Activated CD8-positive, alpha-beta memory T cell treated with anti-CD3 and anti-CD28 coated beads, Interleukin-2, amount 50 U/mL, for 1 hour (primary cell): ENCODE data around the gene ATPAF2.
"Not testable (repeated sequence)": the region's sequence is repeated elsewhere in the genome, so short reads cannot be mapped to it uniquely, and the experiment has no call there.

Experiments used
- DNase-seq: peaks from one replicate; pipeline ENCODE4 v3.0.0-alpha.2; 2020; ENCODE audit errors: extremely low read depth

The ATPAF2 gene

DNA sequence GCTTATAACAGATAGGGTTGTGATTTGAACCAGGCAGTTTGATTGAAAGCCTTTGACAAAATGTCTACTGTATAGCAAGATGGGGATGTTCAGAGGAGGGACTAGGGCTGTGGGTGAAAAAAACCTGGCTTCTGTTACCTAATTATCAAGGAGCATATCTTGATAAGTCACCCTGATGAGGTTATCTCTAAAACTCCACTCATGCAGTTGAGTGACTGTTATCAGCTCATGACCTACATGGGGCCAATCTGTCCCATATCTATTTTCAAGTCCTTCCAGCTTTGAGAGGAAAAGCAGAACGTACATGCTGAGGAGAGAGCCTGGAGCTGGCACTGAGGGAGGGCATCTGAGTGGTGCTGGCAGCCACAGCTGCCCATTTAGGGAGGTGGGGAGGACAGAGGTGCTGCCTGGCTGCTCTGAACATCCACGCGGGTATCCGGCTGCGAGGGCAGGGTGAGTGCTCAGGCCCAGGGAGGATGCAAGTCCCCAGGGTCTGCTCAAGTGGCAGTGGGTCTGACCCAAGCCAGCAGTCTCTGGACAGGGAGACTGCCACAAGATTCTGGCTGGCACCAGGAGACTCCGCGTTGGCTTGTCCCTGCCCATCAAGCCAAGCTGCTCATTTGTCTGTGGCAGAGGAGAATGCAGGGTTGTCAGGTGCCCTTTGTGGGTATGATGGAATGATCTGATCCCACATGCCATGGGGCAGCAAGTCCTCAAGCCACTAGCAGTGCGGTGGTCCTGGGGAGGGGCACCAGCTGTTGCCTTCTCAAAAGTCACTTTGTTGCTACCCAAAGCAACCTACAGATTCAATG lies 29.2 kb downstream of the ATPAF2 start:
- no peak for DNase-seq

DNA sequence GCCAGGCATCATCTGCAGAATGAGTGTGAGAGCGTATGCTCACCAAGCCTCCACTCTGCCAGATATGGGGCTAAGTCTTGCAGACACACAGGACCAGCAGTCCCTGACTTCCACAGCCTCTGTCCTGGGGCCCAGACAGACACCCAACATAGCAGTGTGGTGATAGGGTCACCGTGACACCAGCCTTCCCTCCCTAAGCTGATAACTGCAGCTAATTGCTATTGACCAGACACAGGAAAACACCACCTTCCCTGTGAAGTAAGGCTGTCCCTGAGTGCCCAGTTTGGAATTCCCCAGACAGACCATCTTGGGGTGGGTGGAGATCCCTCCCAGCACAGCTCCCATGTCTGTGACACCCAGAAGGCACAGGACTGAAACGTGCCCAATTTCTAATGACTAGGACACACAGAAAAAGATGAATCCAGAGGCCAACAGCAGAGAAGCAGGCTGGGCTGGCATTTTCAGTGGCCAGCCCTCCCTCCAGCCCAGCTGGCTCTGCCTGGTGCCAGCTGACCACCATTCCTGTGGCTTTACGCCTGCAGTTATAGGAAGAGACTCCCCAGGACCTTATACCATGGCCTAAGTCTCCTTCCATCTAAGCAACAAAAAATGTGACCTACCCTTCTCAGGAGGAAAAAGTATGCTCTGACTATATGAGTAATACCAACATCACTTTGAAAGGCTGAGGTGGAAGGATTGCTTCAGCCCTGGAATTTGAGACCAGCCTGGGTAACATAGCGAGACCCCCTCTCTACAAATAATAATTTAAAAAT lies 30.3 kb downstream of the ATPAF2 start:
- DNase-seq: no peak

DNA sequence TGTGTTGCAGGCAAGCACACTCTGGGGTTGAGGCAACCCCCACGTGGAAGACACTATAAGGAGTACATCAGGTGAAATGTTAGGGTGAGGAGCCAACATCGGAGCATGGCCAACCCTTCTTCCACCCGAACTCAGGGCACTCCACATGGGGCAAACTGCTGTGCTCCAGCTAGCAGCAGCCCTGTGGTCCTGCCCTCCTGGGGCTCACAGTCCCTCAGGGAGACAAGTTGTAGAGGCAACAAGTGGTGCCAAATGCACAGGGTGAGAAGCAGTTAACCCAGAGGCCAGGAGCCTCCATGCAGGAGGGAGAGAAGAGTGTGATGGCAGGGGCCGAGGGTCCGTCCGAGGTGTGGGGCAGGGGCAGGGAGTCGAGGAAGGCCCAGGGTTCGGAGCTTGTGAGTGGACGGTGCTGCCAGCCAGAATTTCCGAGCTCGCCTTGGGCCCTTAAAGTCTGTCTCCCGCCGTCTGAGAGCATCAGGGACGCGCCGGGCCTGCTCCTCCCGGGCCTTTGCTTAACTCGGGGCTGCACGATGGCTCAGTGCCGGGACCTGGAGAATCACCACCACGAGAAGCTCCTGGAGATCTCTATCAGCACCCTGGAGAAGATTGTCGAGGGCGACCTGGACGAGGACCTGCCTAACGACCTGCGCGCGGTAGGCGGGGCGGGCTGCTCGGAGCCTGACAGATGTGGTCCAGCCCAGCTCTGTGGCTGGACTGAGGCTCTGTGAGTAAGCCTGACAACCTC lies 32.3 kb downstream of the ATPAF2 start:
- DNase-seq: no peak

DNA sequence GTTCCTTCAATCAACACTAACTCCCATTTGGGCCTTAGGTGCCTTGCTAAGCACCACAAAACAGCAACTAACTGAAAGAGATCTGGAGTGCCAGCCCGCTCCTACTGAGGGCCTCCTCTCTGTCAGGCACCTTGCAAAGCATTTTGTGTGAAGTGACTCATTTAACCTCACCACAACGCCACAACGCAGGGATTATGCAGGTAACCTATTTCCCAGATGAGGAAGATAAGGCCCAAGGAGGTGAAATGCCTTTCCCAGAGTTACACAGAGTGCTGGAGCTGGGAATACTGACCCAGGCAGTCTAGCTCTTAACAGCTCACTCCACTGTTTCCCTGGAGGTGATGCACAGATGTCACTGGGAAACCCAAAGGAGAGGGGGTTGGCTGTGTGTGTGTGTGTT lies 33.5 kb downstream of the ATPAF2 start:
- DNase-seq: no peak

DNA sequence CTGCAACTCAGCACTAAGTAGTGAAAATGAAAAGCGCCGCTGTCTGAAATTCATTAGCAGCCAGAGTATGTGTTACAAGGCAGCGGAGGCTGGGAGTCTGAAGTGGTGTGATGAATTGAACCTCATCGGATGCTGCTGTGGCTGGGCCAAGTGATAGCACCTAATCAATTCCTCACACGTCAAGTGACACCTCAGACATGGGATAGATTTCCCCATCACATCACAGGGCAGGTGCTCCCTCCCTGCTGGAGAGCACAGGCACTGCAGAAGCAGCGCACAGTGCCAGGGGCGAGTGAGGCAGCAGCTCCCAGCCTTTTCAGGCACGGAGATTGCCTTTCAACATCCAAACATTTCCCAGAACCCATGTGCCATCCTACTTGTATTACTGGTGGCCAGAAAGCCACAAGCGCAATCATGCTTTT lies 34.1 kb downstream of the ATPAF2 start:
- DNase-seq: no peak

DNA sequence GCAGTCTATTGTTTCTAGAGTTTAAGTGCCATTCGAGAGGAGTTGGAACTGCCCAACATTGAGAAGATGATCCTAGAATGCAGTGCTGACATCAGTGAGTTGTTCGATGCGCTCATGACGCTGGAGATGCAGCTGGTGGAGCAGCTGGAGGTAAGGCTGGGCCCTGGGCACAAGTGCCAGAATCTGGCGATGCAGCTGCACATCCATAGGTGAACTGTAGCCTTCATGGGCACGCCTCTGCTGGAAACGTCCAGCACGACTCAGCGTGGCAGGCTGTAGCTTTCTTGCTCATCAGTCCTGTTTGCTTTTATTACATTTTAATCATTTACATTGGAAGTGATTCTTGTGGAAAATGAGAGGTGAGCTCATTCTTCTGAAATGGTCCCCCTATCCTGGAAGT lies 34.6 kb downstream of the ATPAF2 start:
- DNase-seq: no peak

DNA sequence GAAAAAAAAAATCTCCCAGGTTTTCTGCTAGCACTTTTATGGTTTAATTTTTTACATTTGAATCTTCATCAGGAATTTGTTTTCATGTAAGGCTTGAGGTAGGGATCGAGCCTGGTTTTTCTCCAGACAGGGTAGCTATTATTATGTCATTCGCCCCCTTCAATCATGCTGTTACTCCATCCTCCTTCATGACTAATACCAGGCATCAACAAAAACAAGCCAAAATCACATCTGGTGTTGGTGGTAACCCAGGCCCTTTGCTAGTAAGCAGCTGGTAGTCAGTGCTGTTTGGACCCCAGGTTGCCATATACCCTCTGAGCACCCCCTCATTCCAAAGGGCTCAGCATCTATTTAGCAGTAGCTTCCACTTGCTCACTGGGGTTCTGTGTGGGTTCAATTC lies 36.8 kb downstream of the ATPAF2 start:
- no peak for DNase-seq

DNA sequence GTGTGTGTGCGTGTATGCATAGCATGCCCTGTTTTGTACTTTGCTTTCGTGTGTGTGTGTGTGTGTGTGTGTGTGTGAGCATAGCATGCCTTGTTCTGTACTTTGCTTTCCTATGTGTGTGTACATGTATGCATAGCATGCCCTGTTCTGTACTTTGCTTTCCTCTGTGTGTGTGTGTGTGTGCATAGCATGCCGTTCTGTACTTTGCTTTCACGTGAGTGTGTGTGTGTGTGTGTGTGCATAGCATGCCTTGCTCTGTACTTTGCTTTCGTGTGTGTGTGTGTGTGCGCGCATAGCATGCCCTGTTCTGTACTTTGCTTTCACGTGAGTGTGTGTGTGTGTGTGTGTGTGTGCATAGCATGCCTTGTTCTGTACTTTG lies 38.9 kb downstream of the ATPAF2 start:
- DNase-seq: no peak

DNA sequence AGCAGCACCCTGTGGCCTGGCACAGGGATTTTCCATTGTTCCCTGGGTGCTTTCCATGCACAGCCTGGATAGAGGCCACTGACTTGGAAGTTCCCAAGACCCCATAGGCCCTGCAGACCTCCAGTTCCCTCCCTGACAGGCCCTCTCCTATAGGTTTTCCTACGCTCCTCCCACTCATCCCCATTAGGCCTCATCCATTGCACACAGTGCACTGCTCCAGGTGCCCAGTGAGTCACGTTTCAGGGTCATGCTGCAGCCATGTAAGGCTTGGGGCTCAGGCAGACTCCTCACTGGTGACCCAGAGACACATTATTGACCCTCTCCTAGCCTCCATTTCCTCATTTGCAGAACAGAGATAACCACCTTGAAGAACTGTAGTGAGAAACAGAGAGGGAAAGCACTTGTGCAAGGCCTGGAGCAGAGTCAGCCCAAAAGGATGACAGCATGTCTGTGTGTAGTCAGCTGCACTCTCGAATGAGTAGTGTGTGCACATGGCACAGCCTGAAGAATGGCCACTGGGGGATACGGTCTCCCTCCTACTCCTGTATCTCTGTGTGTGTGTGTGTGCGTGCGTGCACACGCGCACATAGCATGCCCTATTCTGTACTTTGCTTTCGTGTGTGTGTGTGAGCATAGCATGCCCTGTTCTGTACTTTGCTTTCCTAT lies 39.5 kb downstream of the ATPAF2 start:
- DNase-seq: no peak

DNA sequence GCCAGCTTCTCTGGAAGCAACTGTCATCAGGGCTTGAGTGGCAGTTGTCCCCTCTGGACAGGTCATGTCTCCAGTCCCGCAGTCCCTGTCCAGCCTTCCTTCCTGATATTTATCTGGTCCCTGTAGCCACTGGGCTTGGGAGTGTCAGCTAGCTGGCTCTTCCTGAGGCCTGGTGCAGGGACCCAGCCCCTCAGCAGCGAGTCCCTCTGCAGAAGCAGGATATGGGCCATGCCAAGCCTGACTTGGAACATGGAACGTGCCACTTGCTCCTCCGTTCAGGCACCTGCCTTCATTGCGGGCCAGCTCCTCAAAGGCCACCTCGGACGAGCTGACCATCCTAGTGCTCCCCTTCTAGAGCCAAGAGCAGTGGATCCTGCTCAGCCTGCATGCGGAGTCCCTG lies 40.0 kb downstream of the ATPAF2 start:
- DNase-seq: no peak

DNA sequence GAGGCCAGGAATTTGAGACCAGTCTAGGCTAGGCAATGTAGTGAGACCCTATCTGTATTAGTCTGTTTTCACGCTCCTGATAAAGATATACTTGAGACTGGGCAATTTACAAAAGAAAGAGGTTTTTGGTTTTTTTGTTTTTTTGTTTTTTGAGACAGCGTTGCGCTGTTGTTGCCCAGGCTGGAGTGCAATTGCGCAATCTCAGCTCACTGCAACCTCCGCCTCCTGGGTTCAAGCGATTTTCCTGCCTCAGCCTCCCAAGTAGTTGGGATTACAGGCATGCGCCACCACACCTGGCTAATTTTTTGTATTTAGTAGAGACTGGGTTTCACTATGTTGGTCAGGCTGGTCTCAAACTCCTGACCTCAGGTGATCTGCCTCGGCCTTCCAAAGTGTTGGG lies 43.1 kb downstream of the ATPAF2 start:
- not testable (repeated sequence) for DNase-seq

DNA sequence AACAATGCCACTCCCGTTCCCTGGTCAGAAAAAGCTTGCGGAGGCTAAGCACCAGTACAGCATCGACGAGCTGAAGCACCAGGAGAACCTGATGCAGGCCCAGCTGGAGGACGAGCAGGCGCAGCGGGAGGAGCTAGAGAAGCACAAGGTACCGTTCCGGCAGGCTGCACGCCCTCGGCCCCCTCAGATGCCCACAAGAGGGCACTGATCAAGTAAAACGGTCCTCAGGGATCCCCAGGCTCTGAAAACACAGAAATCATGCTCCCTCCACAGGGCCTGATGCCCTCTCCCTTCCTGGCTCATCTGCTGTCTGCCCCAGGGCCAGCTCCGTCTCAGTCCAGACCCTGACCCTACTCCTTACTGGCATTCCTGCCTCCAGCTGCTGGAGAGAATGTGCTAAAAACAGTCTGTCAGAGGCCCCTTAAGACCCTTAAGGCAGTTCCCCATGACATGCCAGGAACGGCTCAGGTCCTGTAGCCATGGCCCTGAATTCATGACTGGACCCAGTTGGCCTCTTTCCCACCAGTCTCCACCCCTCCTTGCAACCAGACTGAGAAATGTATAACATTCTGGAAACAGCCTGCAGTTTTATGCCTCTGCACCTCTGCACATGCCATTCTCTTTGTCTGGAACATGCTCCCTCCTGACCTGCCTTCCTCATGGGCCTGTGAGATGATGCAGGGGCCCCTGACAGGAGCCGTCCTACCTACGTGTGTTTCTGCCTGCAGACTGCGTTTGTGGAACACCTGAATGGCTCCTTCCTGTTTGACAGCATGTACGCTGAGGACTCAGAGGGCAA lies 44.5 kb downstream of the ATPAF2 start:
- DNase-seq: no peak

DNA sequence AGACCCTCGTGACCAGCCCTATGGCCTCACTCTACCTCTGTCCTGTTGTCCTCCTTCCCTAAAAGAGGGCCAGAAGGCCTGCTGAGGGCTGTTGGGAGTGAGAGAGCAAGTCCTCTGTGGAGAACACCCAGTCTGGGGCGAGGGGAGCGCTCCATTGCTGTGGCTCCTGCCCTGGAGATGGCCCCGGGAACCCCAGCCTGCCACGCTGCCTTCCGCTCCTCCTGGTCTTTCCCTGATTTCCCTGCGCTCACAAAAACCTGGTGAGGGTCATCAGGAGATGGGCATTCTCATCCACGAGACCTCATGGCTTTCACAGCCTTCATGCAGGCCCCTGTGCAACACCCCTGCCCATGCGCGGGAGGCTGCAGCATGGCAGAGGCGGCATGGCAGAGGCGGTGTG lies 45.1 kb downstream of the ATPAF2 start:
- no peak for DNase-seq

DNA sequence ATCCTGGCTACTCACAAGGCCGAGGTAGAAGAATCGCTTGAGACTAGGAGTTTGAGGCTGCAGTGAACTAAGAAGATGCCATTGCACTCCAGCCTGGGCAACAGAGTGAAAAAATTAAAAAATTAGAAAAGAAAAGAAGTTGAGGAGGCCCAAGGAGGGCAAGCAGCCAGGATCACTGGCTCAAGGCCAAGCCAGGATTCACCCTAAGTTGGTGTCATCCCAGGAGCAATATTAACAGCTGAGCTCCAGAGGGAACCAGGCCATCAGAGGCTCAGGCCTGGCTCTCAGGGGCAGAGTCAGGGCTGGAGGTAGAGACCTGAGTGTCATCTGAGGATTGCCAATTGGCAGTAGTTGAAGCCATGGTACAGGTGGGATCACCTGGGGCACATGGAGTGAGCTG lies 45.6 kb downstream of the ATPAF2 start:
- no peak for DNase-seq

DNA sequence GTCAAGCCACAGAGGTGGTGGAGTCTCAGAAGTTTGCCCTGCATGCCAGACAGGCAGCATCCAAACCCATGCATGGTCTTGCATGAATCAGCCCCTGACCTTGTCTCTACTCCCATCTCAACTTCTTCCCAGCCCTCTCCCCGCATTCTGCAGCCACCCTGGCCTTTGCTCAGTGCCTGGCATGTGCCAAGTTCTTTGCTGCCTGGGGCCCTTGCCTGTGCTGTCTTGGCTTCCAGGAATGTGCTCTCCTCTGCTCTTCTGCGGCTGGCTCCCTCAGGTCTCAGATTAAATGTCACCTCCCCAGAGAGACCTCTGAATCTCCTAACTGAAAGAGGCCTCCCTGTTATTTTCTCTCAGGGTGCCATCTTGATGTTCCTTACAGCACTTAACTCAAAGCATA lies 48.7 kb downstream of the ATPAF2 start:
- no peak for DNase-seq

DNA sequence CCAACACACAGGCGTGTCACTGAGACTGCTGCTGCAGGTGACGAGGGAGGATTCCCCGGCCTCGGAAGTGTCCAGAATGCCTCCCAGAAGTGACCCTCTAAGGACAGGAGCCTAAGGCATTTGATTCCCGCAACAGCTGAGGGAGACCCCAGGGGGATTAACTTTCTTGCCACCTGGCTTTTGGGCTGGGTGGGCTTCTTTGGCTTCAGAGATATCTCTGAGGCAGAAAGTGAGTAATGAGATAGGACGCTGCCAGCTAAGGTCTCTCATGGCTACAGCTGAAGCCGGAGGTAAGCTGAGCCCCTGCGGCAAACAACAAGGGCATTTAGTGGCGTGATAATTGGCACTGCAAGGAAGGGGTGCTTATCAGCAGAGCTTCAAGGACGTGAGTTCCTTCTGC lies 49.4 kb downstream of the ATPAF2 start:
- DNase-seq: no peak

DNA sequence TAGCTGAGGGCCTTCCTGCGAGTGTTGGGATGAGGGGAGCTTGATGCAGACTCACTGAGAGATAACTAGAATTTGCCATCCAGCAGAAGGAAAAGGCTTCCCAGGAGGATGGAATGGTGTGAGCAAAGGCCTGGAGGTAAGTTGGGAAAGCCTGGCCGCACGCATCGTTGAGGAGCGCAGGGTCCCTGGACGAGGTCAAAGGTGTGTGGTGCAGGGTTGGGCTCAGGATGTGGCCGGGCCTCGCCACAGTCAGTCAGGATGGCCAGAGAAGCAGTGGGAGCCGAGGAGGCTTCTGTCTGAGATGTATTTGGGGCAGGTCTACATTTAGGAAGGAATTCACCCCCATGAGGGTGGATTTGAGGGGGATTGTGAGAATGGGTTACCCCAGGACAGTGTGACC lies 49.9 kb downstream of the ATPAF2 start:
- DNase-seq: no peak

DNA sequence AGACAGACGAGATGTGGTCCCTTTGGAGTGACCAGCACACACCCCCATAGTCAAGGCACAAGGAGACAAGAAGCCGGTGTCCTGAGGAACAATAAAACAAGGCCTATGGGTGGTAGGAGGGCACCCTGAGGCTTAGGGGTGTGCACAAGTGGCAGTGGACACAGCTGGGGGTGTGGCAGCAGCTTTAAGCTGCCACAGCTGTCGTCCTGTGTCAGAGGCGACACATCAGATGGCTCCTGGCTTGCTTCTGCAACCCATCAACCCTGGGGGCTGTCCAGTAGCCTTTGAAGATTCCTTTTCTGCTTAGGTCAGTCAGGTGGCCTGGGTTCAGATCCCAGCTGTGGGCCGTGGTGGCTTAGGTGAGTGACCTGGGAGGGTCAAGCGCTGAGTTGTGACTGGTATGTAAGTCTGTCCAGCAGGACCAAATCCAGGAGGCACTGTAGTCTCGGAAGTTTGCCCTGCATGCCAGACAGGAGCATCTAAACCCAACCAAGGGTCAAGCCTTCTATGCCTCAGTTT lies 50.5 kb downstream of the ATPAF2 start:
- no peak for DNase-seq

DNA sequence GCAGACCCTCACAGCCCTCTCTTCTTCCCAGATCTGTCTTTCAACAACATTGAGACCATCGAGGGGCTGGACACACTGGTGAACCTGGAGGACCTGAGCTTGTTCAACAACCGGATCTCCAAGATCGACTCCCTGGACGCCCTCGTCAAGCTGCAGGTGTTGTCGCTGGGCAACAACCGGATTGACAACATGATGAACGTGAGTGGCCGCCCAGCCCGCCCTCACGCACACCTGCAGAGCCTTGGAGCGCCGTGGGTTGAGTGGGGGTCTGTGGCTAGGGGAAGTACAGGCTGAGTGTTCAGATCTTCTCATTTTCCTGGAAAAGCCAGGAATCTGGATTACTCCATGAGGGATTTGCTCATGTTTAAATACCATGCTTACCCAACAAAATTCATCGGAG lies 51.1 kb downstream of the ATPAF2 start:
- DNase-seq: no peak

DNA sequence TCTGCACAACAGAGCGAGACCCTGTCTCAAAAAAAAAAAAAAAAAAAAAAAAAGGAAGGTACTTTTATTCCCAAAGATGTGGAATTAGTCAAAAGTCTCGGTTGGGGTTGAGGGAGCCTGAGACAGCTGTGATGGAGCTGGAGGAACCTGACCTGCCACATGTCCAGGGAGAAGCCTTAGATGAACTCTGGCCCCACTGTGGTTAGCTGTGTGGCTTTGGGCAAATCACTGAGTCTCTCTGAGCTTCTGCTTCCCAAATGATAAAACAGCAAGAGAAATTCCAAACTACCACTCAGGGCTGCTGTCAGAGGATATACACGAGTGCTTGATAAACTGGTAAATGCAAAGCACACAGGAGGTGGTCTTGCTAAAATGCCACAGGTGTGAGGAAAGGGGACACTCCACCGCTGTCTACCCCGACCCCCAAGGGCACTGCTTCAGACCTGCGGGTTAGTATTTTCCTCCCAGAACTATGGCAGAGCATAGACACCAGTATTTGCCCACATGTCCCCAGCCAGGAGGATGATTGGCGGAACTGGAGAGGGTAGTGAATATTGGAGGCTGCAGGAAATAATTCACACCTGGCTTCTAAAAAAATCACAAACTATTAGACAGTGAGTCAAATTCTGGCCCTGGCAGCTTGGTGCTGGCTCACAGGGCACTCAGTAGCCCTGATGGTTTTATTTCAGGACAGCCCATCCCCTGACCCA lies 51.6 kb downstream of the ATPAF2 start:
- no peak for DNase-seq
